ENCODE measurements around the gene CST4. TPM values are rescaled to one million over a fixed set of nuclear protein-coding genes. Genes with fewer than 3 reads are reported as not detected.
"Not testable (repeated sequence)": the region's sequence is repeated elsewhere in the genome, so short reads cannot be mapped to it uniquely, and the experiment has no call there.

Gene CST4, protein sequence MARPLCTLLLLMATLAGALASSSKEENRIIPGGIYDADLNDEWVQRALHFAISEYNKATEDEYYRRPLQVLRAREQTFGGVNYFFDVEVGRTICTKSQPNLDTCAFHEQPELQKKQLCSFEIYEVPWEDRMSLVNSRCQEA
- polyA plus RNA-seq: not detected

GRCh38 chr20:23688684-23689398, at the start of gene CST4:
CST4 (minus strand) TSS chr20:23689038; CDS start chr20:23688969, 69 bp downstream.
- H3K27ac ChIP-seq (ENCODE audit: low read depth, low read length): not testable (repeated sequence)
- WGBS, 3 donors: 82 to 95% (median 88%) methylated on average over 11 to 12 of the region's 12 CpGs

DNA sequence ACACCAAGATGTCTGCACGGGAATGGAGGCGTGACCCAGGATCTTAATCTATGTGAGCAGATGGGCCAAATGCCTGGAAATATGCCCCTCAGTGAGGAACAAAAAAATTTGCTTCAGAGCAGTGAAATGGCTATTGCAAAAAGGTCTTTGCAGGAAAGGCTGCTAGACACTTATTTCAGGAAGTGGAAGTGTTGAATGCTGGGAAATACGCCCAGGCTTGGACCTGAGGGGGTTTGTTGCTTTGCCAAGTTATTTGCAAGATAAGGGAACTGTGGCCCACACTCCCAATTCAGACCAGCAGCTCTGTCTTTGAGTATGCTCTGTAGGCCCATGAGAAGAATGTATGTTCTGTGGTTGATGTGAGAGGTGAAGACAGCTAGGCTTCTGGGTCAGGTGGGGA, 46.6 kb upstream of the CST4 start:
- H3K27ac ChIP-seq (ENCODE audit: low read depth, low read length): not testable (repeated sequence)
- 47 to 65% (median 50%) methylated on average over 3 of the region's 3 CpGs for WGBS, 3 donors

DNA sequence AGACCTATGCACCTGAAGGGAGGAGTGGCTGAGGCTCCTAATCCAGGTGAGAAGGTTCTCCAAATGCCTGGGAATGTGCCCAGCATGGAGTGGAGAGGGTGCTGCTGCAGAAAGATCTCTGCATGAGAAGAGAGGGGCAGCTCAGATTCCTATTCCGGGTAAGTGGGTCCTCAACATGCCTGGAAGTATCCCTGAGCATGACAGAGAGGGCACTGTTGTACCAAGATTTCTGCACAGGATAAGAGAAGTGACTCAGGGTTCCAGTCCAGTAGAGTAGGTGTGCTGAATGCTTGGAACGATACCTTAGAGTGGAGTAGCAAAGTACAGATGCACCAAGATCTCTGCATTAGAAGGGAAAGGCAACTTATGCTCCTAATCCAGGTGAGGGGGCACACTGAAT, 46.1 kb upstream of the CST4 start:
- H3K27ac ChIP-seq (ENCODE audit: low read depth, low read length): not testable (repeated sequence)
- 64 to 88% (median 78%) methylated on average over 2 of the region's 2 CpGs for WGBS, 3 donors

- not testable (repeated sequence) for H3K27ac ChIP-seq (ENCODE audit: low read depth, low read length)
- WGBS, 3 donors: 71 to 84% (median 81%) methylated on average over 1 of the region's 1 CpG
These were observed 45.6 kb upstream of the CST4 start for GRCh38 chr20:23734440-23734839.

- H3K27ac ChIP-seq (ENCODE audit: low read depth, low read length): no peak overlapping the region
- 71 to 75% (median 73%) methylated on average over 3 of the region's 3 CpGs for WGBS, 3 donors
These were observed 38.2 kb upstream of the CST4 start for GRCh38 chr20:23727016-23727415.

DNA sequence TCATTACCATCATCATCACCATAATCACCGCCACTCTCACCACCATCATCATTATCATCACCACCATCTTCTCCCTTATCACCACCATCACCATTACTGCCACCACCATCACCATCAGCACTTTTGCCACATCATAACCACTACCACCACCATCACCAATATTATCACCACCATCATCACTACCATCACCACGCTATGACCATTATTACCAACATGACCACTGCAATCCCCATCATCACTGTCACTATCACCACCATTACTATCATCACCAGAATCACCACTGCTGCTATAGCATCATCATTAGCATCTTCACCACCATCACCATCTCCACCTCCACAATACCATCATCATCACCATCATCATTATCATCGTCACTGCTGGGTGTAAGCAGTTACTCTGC, 36.3 kb upstream of the CST4 start:
- WGBS, 3 donors: 87 to 96% (median 90%) methylated on average over 3 of the region's 3 CpGs
- H3K27ac ChIP-seq (ENCODE audit: low read depth, low read length): no peak overlapping the region

DNA sequence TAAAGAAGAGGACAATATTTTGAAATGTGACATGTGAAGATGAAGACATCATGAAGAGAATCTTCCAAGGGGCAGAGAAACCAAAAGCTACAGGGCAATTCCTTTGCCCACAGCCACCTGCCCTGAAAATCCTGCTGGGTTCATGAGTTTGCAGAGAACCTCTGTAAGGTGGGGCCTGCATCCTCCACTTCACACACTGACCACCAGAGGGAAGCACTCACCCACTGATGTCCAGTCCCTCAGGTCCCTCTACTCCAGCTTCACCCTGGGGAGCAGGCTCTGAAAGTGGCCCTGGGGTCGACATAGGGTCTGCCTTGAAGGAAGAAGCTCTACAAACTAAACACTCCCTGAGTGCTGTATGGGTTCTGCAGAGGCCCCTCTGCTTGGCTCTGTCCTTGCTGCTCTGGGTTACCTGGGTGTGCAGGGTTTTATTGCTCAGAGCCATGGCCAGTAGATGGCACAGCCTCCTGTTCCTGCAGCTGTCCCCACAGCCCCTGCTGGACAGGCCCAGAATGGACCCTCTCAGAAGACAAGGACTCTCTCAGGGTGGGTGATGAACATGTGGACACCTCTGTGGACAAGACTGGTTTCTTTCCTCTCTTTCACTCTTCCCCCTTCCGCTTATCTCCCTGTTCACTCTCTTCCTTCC, 34.9 kb upstream of the CST4 start:
- WGBS, 3 donors: 45 to 56% (median 48%) methylated on average over 2 of the region's 2 CpGs
- not testable (repeated sequence) for H3K27ac ChIP-seq (ENCODE audit: low read depth, low read length)

GRCh38 chr20:23722851-23723250, 34.0 kb upstream of the CST4 start:
- H3K27ac ChIP-seq (ENCODE audit: low read depth, low read length): not testable (repeated sequence)
- WGBS, 3 donors: 60 to 65% (median 62%) methylated on average over 5 of the region's 5 CpGs

- WGBS, 3 donors: 33 to 35% (median 34%) methylated on average over 1 of the region's 1 CpG
These were observed 33.1 kb upstream of the CST4 start for GRCh38 chr20:23721962-23722361.

GRCh38 chr20:23719351-23719750, 30.5 kb upstream of the CST4 start:
- H3K27ac ChIP-seq (ENCODE audit: low read depth, low read length): not testable (repeated sequence)
- 30 to 76% (median 68%) methylated on average over 9 of the region's 9 CpGs for WGBS, 3 donors

More at GRCh38 chr20:23721962-23722361, 33.1 kb upstream of the CST4 start:
- no peak overlapping the region for H3K27ac ChIP-seq (ENCODE audit: low read depth, low read length)

GRCh38 chr20:23711778-23712177, 22.9 kb upstream of the CST4 start:
- not testable (repeated sequence) for H3K27ac ChIP-seq (ENCODE audit: low read depth, low read length)

- 85 to 96% (median 93%) methylated on average over 4 of the region's 4 CpGs for WGBS, 3 donors
These were observed 21.9 kb upstream of the CST4 start for GRCh38 chr20:23710771-23711170.

DNA sequence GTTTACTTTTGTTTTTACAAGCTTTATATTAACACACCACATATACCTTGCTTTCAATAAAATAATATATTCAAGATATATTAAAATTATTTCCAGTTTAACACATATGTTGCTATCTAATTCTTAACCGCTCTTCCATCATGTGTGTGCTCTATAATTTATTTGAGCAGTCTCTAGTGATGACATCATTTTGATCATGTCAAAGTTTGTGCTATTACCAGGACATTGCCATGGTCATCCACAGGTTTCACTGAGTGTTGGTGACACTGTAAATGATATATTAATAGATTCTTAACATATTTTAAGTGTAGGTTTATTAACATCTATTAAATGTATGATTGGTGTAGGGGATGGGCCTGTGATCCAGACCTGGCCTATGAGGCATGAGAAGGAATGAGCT, 17.1 kb upstream of the CST4 start:
- WGBS, 3 donors: 82 to 100% (median 95%) methylated on average over 1 of the region's 1 CpG
- H3K27ac ChIP-seq (ENCODE audit: low read depth, low read length): no peak overlapping the region

More at GRCh38 chr20:23710771-23711170, 21.9 kb upstream of the CST4 start:
- no peak overlapping the region for H3K27ac ChIP-seq (ENCODE audit: low read depth, low read length)

DNA sequence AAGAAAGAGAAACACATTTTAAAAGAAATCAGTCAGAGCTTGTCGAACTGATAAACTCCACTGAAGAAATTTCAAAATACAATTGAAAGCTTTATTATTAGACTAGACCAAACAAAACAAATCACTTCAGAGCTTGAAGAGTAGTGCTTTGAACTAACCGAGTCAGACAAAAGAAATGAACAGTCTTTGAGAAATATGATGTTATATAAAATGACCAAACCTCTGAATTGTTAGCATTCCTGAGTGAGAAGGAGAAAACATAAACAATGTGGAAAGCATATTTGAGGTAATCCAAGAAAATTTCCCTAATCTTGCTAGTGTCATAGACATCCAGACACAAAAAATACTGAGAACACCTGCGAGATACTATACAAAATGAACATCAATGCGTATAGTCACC, 13.2 kb upstream of the CST4 start:
- WGBS, 3 donors: 73 to 80% (median 74%) methylated on average over 4 of the region's 4 CpGs
- no peak overlapping the region for H3K27ac ChIP-seq (ENCODE audit: low read depth, low read length)

DNA sequence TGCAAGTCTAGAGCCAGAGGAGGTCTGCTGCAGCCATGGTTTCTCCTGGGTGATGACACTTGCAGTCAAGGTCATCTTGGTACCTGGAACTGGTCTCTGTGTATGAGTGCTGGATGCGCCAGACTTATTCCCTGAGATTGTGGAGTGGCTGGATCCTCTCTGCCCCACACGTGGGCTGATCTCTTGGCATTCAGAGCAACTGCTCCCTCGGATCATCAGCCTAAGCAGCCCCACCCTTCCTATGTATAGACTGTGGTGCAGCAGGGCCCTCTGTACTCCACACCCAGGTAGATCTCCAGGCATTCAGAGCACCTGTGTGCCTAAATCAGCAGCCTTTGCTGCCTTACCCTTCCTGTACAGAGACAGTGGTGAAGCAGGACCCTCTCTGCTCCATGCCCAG, 12.1 kb upstream of the CST4 start:
- 71 to 91% (median 80%) methylated on average over 3 of the region's 3 CpGs for WGBS, 3 donors
- no peak overlapping the region for H3K27ac ChIP-seq (ENCODE audit: low read depth, low read length)

GRCh38 chr20:23697947-23698346, 9.1 kb upstream of the CST4 start:
- no peak overlapping the region for H3K27ac ChIP-seq (ENCODE audit: low read depth, low read length)
- 33 to 83% (median 43%) methylated on average over 1 of the region's 1 CpG for WGBS, 3 donors

GRCh38 chr20:23695068-23695395, 6.2 kb upstream of the CST4 start:
- not testable (repeated sequence) for H3K27ac ChIP-seq (ENCODE audit: low read depth, low read length)

- H3K27ac ChIP-seq (ENCODE audit: low read depth, low read length): not testable (repeated sequence)
- WGBS, 3 donors: 61 to 80% (median 73%) methylated on average over 12 of the region's 12 CpGs
These were observed 5.6 kb upstream of the CST4 start for GRCh38 chr20:23694178-23695067.

All from adipose tissue (tissue), 3 donors.